Neuronal stem cell (in vitro differentiated cells): ENCODE results near the gene OCIAD1.

ENCODE experiments used
- DNase-seq: peaks from one replicate; pipeline ENCODE4 v3.0.0-alpha.2; 2013; ENCODE audit warnings: low spot score
- H2AFZ ChIP-seq: one replicate; pipeline ENCODE4 v1.6.1; 2013; ENCODE audit warnings: mild to moderate bottlenecking, low read length, inconsistent platforms
- H2AK5ac ChIP-seq: 2 replicates; pipeline ENCODE4 v1.6.1; 2013; ENCODE audit warnings: low read depth, mild to moderate bottlenecking, inconsistent platforms, low read length, moderate library complexity, mixed read lengths
- H2BK120ac ChIP-seq: 2 replicates; pipeline ENCODE4 v1.6.1; 2013; ENCODE audit warnings: low read depth, mild to moderate bottlenecking, inconsistent platforms, low read length, moderate library complexity, mixed read lengths
- H2BK12ac ChIP-seq: one replicate; pipeline ENCODE4 v1.6.1; 2013; ENCODE audit warnings: low read length, inconsistent platforms
- H2BK15ac ChIP-seq: 2 replicates; pipeline ENCODE4 v1.6.1; 2013; ENCODE audit warnings: mild to moderate bottlenecking, low read length, inconsistent platforms, mixed read lengths
- H2BK5ac ChIP-seq: one replicate; pipeline ENCODE4 v1.6.1; 2013; ENCODE audit warnings: inconsistent platforms, mild to moderate bottlenecking, low read length, moderate library complexity
- H3K14ac ChIP-seq: one replicate; pipeline ENCODE4 v1.6.1; 2013; ENCODE audit warnings: low read length, inconsistent platforms
- H3K18ac ChIP-seq: 2 replicates; pipeline ENCODE4 v1.6.1; 2013; ENCODE audit warnings: low read length, inconsistent platforms
- H3K23ac ChIP-seq: 2 replicates; pipeline ENCODE4 v1.6.1; 2013; ENCODE audit warnings: low read depth, mild to moderate bottlenecking, mixed read lengths, low read length, inconsistent platforms; ENCODE audit not compliant: poor library complexity
- H3K27ac ChIP-seq: replicated peaks from 3 replicates; pipeline ENCODE4 v1.5.1; 2013; ENCODE audit warnings: low read length, inconsistent platforms
- H3K27me3 ChIP-seq, 3 experiments: 2 replicates each; pipeline ENCODE4 v1.6.1; 2013; ENCODE audit warnings: low read length in 3 of 3, mild to moderate bottlenecking in 2 of 3, inconsistent platforms in 1 of 3, low read depth in 1 of 3, mixed read lengths in 1 of 3, moderate library complexity in 1 of 3; ENCODE audit not compliant: control insufficient read depth in 3 of 3, insufficient read depth in 3 of 3
- H3K36me3 ChIP-seq, 2 donors: replicated peaks in 1 of 2; 2 replicates each; pipeline ENCODE4 v1.6.1; 2013; ENCODE audit warnings: low read length in 2 of 2; ENCODE audit not compliant: control insufficient read depth in 2 of 2, insufficient read depth in 2 of 2
- H3K4ac ChIP-seq: 2 replicates; pipeline ENCODE4 v1.6.1; 2013; ENCODE audit warnings: inconsistent platforms, mild to moderate bottlenecking, low read length, moderate library complexity
- H3K4me1 ChIP-seq, 2 donors: 1 replicate in 1 of 2; 2 replicates in 1 of 2; pipeline ENCODE4 v1.6.1; 2013; ENCODE audit warnings: low read length in 2 of 2, low read depth in 1 of 2; ENCODE audit not compliant: control insufficient read depth in 2 of 2, insufficient read depth in 1 of 2
- H3K4me2 ChIP-seq: one replicate; pipeline ENCODE4 v1.6.1; 2013; ENCODE audit warnings: mild to moderate bottlenecking, low read length, inconsistent platforms; ENCODE audit not compliant: insufficient read depth, poor library complexity, severe bottlenecking
- H3K4me3 ChIP-seq, 2 donors: 2 replicates each; pipeline ENCODE4 v1.5.1; 2013; ENCODE audit warnings: low read length in 2 of 2, mild to moderate bottlenecking in 2 of 2, inconsistent platforms in 1 of 2, moderate library complexity in 1 of 2
- H3K79me1 ChIP-seq: one replicate; pipeline ENCODE4 v1.6.1; 2013; ENCODE audit warnings: low read depth, mild to moderate bottlenecking, inconsistent platforms, low read length, moderate library complexity
- H3K9ac ChIP-seq: one replicate; pipeline ENCODE4 v1.6.1; 2013; ENCODE audit warnings: mild to moderate bottlenecking, low read depth, low read length, inconsistent platforms; ENCODE audit not compliant: poor library complexity
- H3K9me3 ChIP-seq, 2 donors: replicated peaks in 1 of 2; 2 replicates each; pipeline versions ENCODE3 to v1.6.1; 2013; ENCODE audit warnings: low read length in 2 of 2, mild to moderate bottlenecking in 2 of 2, inconsistent platforms in 1 of 2, low read depth in 1 of 2, mixed read lengths in 1 of 2, moderate library complexity in 1 of 2; ENCODE audit not compliant: control insufficient read depth in 2 of 2, insufficient read depth in 1 of 2
- H4K8ac ChIP-seq: one replicate; pipeline ENCODE4 v1.6.1; 2013; ENCODE audit warnings: low read depth, mild to moderate bottlenecking, inconsistent platforms, low read length, moderate library complexity
- H4K91ac ChIP-seq: one replicate; pipeline ENCODE4 v1.6.1; 2013; ENCODE audit warnings: low read length, low read depth, mild to moderate bottlenecking, inconsistent platforms; ENCODE audit not compliant: poor library complexity
- WGBS, 2 donors: extraction: QIAGEN DNeasy Blood & Tissue Kit; methylation state at CpG; one replicate each; pipeline ENCODE4 v1.1.7; 2013; ENCODE audit warnings: missing lambda C conversion rate in 2 of 2, mixed read lengths in 1 of 2; ENCODE audit not compliant: insufficient read length in 2 of 2, insufficient replicate concordance in 1 of 2; ENCODE audit errors: extremely low coverage in 2 of 2; 5-methylcytosine and 5-hydroxymethylcytosine counted together

OCIAD1 gene

DNA sequence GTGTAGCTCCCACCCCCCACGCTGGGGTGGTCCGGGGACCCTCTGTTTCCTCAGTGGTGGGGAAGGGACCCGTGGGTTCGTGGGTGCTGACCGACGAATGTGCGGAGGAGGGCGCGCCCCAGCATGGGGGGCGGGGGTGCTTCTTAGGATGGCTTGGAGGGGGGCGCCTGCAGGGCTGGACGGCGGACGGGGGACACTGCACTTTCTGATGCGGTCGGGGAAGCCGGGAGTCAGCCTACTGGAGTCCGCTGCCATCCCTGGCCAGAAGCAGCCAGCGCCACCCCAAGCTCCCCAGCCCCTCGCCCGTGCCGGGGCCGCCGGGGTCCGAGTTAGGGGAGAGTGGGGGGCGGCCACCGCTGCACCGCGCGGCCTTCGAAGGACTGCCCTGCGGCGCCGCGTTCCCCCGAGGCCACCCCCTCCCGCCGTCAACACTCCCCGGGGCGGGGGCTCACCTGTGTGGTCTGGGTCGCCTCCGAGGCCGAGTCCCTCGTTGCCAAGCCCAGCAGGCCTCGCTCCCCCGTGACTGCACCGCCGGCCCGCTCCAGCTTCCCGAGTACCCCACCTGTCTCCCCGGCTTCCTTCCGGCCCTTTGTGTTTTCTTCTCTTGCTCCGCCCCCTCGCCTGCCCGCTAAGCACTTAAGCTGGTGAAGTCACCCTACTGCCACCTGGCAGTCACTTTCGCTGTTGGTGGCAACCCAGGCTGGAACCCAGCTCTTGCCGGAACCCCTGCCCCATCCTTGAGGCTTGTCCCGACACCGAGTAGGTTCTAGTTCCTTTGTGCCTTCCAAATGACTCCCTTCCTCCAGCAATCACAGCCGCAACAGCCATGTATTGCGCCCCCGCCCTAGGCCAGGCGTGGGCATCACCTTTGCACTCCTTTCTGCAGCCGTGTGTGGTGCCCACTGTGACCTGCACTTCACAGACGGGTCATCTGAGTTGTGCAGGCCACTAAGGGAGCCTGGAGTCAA is 75.6 kb downstream of the OCIAD1 start, which contains the start of gene OCIAD2:
OCIAD2 (minus strand) TSS at position 569 of the 968 bp plus-strand sequence. CDS start 2,225 bp downstream, outside the sequence.
- peak within 1 kb of the TSS; percentile 43 for H4K8ac ChIP-seq
- DNase-seq, result peak; percentile 48
- peak within 1 kb of the TSS; percentile 8 for H2AFZ ChIP-seq
- H3K4me3 ChIP-seq, result peak within 1 kb of the TSS in 1 of 2 donors; percentile 84
- peaks cover 0 to 9% of the 10 kb centered on the region in 2 donors for H3K36me3 ChIP-seq
- H2BK120ac ChIP-seq, result no peak within 1 kb of the TSS
- H3K18ac ChIP-seq, result peak within 1 kb of the TSS; percentile 98
- no peaks in the 10 kb centered on the region for H3K27me3 ChIP-seq
- peaks cover 3 to 12% of the 10 kb centered on the region in 2 donors for H3K4me1 ChIP-seq
- H3K4me2 ChIP-seq, result peak within 1 kb of the TSS; percentile 86
- H2BK12ac ChIP-seq, result no peak within 1 kb of the TSS
- H4K91ac ChIP-seq, result peak within 1 kb of the TSS; percentile 3
- peak within 1 kb of the TSS; percentile 91 for H3K14ac ChIP-seq
- H3K23ac ChIP-seq, result peak within 1 kb of the TSS; percentile 69
- no peak within 1 kb of the TSS for H3K27ac ChIP-seq
- peak within 1 kb of the TSS; percentile 95 for H2AK5ac ChIP-seq
- peak within 1 kb of the TSS; percentile 94 for H2BK15ac ChIP-seq
- no peak within 1 kb of the TSS for H3K4ac ChIP-seq
- no CpG with 5 or more reads among the region's 65 CpGs for whole genome bisulfite sequencing, 2 donors
- H3K9me3 ChIP-seq, result peaks cover 0 to 2% of the 10 kb centered on the region in 2 donors
- H3K79me1 ChIP-seq, result peaks cover 10% of the 10 kb centered on the region
- no peak within 1 kb of the TSS for H2BK5ac ChIP-seq
- peak within 1 kb of the TSS; percentile 87 for H3K9ac ChIP-seq

DNA sequence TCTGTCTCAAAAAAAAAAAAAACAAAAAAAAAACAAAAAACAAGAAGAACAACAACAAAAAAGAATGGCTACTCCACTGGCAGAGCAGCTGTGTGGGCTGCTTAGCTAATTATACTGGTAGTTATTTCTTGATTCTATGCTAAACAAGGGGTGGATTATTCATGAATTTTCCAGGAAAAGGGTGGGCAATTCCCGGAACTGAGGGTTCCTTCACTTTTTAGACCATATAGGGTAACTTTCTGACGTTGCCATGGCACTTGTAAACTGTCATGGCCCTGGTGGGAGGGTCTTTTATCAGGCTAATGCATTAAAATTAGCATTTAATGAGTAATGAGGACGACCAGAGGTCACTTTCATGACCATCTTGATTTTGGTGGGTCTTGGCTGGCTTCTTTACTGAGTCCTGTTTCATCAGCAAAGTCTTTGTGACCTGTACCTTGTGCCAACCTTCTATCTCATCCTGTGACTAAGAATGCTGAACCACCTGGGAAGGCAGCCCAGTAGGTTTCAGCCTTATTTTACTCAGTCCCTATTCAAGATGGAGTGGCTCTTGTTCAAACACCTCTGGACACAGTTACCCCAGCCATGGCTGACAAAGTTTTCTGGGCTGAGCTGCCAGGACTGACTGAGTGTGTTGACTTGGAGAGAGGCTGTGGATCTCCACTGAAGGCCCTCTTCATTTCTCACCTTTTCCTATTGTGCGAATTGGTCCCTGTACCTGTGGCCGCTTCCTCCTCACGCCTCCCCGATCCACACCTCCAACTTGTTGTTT is 77.0 kb downstream of the OCIAD1 start:
- Histone ChIP-seq H2BK12ac (no peak overlapping the region), H3K4me2 (no peak overlapping the region), H3K4ac (no peak overlapping the region), H3K27me3 (no peaks in the 10 kb centered on the region), H2BK15ac (no peak overlapping the region), H3K18ac (no peak overlapping the region), H3K9ac (no peak overlapping the region), H2BK120ac (no peak overlapping the region), H2AFZ (peak overlapping the region; percentile 23), H4K8ac (no peak overlapping the region), H2AK5ac (no peak overlapping the region), H3K79me1 (peaks cover 10% of the 10 kb centered on the region), H3K14ac (no peak overlapping the region), H2BK5ac (no peak overlapping the region), H3K23ac (no peak overlapping the region), H3K4me3 (no peak overlapping the region), H4K91ac (no peak overlapping the region), H3K27ac (no peak overlapping the region), H3K9me3 (no peaks in the 10 kb centered on the region), H3K36me3 (peaks cover 0 to 4% of the 10 kb centered on the region in 2 donors), H3K4me1 (peaks cover 3 to 12% of the 10 kb centered on the region in 2 donors)
- WGBS, 2 donors, result no CpG with 5 or more reads among the region's 7 CpGs
- DNase-seq, result no peak

DNA sequence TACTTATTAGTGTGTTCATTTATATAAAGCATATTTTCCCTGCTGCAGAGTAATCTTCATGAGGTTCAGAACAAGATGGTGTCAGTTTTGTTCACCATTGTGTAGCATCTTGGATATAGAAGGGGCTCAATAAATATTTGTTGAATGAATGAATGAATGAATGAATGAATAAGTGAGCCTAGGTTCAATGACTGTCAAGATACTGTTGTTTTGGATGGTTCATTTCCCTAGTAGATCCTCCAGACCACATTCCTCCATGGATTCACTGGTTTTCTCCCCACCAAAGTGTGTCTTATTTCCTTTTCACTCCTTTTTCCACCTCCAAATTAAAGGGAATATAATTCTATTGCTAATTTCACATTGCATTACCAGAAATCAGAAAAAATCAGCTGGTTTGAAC is 77.8 kb downstream of the OCIAD1 start:
- no peak overlapping the region for H3K18ac ChIP-seq
- no peak overlapping the region for H3K4me2 ChIP-seq
- H3K14ac ChIP-seq, result no peak overlapping the region

DNA sequence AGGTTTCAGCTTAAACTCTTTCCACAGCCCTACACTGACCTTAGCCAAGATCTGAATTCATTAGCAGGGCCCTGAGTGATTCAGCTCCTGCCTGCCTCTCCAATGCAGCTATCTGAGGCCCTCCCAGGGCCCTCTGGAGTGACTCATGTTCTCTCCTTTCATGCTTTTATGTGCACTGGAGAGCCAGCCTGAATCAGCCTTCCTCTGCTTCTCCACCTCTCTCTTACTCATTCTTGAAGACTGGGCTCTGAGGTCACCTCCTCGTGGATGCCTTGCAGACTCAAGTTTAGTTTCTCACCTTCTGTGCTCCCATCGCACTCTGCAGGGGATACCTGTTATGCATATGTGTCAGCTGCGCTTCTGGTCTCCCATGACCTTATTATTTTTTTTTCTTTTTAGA is 78.8 kb downstream of the OCIAD1 start:
- Histone ChIP-seq H3K4me2 (no peak overlapping the region), H4K8ac (no peak overlapping the region), H3K4ac (no peak overlapping the region), H3K4me1 (peaks cover 3 to 12% of the 10 kb centered on the region in 2 donors), H3K36me3 (no peaks in the 10 kb centered on the region), H2BK15ac (no peak overlapping the region), H4K91ac (no peak overlapping the region), H3K27me3 (no peaks in the 10 kb centered on the region), H3K9me3 (no peaks in the 10 kb centered on the region), H3K18ac (no peak overlapping the region), H3K23ac (no peak overlapping the region), H3K9ac (no peak overlapping the region), H2BK5ac (no peak overlapping the region), H2BK12ac (no peak overlapping the region), H3K14ac (no peak overlapping the region), H2BK120ac (no peak overlapping the region), H3K27ac (peak overlapping the region; percentile 42), H3K4me3 (no peak overlapping the region), H2AFZ (peak overlapping the region; percentile 58), H2AK5ac (no peak overlapping the region), H3K79me1 (peaks cover 10% of the 10 kb centered on the region)
- no CpG with 5 or more reads among the region's 3 CpGs for WGBS, 2 donors
- DNase-seq, result peak; percentile 20

More for the DNA sequence above, 77.8 kb downstream of the OCIAD1 start:
- H2BK15ac ChIP-seq, result no peak overlapping the region
- no peak for DNase-seq
- no peak overlapping the region for H3K4ac ChIP-seq
- H2BK12ac ChIP-seq, result no peak overlapping the region
- peaks cover 10% of the 10 kb centered on the region for H3K79me1 ChIP-seq
- H3K4me3 ChIP-seq, result no peak overlapping the region
- H3K27me3 ChIP-seq, result no peaks in the 10 kb centered on the region
- H4K91ac ChIP-seq, result no peak overlapping the region
- no peak overlapping the region for H3K27ac ChIP-seq
- no peak overlapping the region for H2AFZ ChIP-seq
- H3K4me1 ChIP-seq, result peaks cover 3 to 12% of the 10 kb centered on the region in 2 donors
- no peaks in the 10 kb centered on the region for H3K9me3 ChIP-seq
- H3K23ac ChIP-seq, result no peak overlapping the region
- no peak overlapping the region for H2BK120ac ChIP-seq
- H4K8ac ChIP-seq, result no peak overlapping the region
- H3K36me3 ChIP-seq, result peaks cover 0 to 4% of the 10 kb centered on the region in 2 donors
- H2BK5ac ChIP-seq, result no peak overlapping the region
- no peak overlapping the region for H2AK5ac ChIP-seq
- no peak overlapping the region for H3K9ac ChIP-seq
